HG03060 (cell line): ENCODE data around the gene MTOR.
"Not testable (repeated sequence)": the region's sequence is repeated elsewhere in the genome, so short reads cannot be mapped to it uniquely, and the experiment has no call there.

Source experiments
- ATAC-seq: cut with Tn5 transposase; IDR thresholded peaks from one replicate; pipeline ENCODE4 v1.9.1; 2021; ENCODE audit warnings: low read depth, moderate number of reproducible peaks; ENCODE audit not compliant: unreplicated experiment

Gene MTOR

GRCh38 chr1:11070876-11071275 lies 191.5 kb downstream of the MTOR start:
- ATAC-seq, result no peak

- ATAC-seq, result no peak
These were observed 193.5 kb downstream of the MTOR start for GRCh38 chr1:11068600-11069473.

- ATAC-seq, result no peak
These were observed 194.4 kb downstream of the MTOR start for GRCh38 chr1:11067716-11068599.

- ATAC-seq, result no peak
These were observed 196.6 kb downstream of the MTOR start for GRCh38 chr1:11065796-11066195.

GRCh38 chr1:11064942-11065341 lies 197.4 kb downstream of the MTOR start:
- no peak for ATAC-seq

GRCh38 chr1:11063937-11064537 lies 198.3 kb downstream of the MTOR start:
- ATAC-seq, result not testable (repeated sequence)

GRCh38 chr1:11062965-11063401 lies 199.4 kb downstream of the MTOR start:
- no peak for ATAC-seq

GRCh38 chr1:11061652-11062365 lies 200.5 kb downstream of the MTOR start:
- no peak for ATAC-seq

GRCh38 chr1:11059968-11060830 lies 202.2 kb downstream of the MTOR start, which contains the start of gene SRM:
Gene SRM (minus strand): TSS chr1:11060018. CDS start chr1:11059943, 75 bp downstream.
- ATAC-seq, result peak; percentile 45

GRCh38 chr1:11059155-11059967 lies 203.0 kb downstream of the MTOR start:
- no peak for ATAC-seq

GRCh38 chr1:11058595-11059154 lies 203.7 kb downstream of the MTOR start:
- ATAC-seq, result no peak

- no peak for ATAC-seq
These were observed 204.3 kb downstream of the MTOR start for GRCh38 chr1:11058026-11058425.

- ATAC-seq, result no peak
These were observed 204.9 kb downstream of the MTOR start for GRCh38 chr1:11057477-11057876.
